ENCODE data around the gene RIMS3.
A peak's percentile ranks its signal among the peaks of the same experiment; 100 is the strongest.

The RIMS3 gene

GRCh38 chr1:40691538-40692428 is 26.3 kb upstream of the RIMS3 start, which contains the start of gene NFYC:
Gene NFYC (plus strand): TSS chr1:40691704. CDS start chr1:40738844, 47,140 bp downstream.
- peak; percentile 64 to 97 (median 90) for DNase-seq

GRCh38 chr1:40690771-40691537 is 25.5 kb upstream of the RIMS3 start:
- peak in 1 of 51 donors; percentile 43 for DNase-seq

- DNase-seq: no peak
These were observed 24.3 kb upstream of the RIMS3 start for GRCh38 chr1:40689737-40690136.

GRCh38 chr1:40687661-40688060 is 22.2 kb upstream of the RIMS3 start:
- no peak for DNase-seq

- DNase-seq: no peak
These were observed 21.6 kb upstream of the RIMS3 start for GRCh38 chr1:40687059-40687458.

GRCh38 chr1:40684669-40685068 is 19.2 kb upstream of the RIMS3 start:
- no peak for DNase-seq

- DNase-seq: no peak
These were observed 13.9 kb upstream of the RIMS3 start for GRCh38 chr1:40679165-40679953.

- no peak for DNase-seq
These were observed 11.0 kb upstream of the RIMS3 start for GRCh38 chr1:40676501-40676900.

- DNase-seq: no peak
These were observed 8.0 kb upstream of the RIMS3 start for GRCh38 chr1:40673452-40673851.

GRCh38 chr1:40668769-40669525 is 3.5 kb upstream of the RIMS3 start:
- peak in 49 of 51 donors; percentile 9 to 83 (median 50) for DNase-seq

GRCh38 chr1:40664791-40665190 is 691 bp downstream of the RIMS3 start:
- DNase-seq: no peak

GRCh38 chr1:40664167-40664537 is 1.3 kb downstream of the RIMS3 start:
- DNase-seq: no peak

GRCh38 chr1:40663324-40664166 is 1.9 kb downstream of the RIMS3 start:
- no peak for DNase-seq

- DNase-seq: no peak
These were observed 2.6 kb downstream of the RIMS3 start for GRCh38 chr1:40662864-40663263.

GRCh38 chr1:40662151-40662550 is 3.3 kb downstream of the RIMS3 start:
- no peak for DNase-seq

GRCh38 chr1:40661678-40662077 is 3.8 kb downstream of the RIMS3 start:
- no peak for DNase-seq

- DNase-seq: no peak
These were observed 5.9 kb downstream of the RIMS3 start for GRCh38 chr1:40659649-40659947.

GRCh38 chr1:40658751-40659648 is 6.5 kb downstream of the RIMS3 start:
- no peak for DNase-seq

GRCh38 chr1:40657046-40657445 is 8.4 kb downstream of the RIMS3 start:
- DNase-seq: no peak

Measured in hypothalamus (tissue), 51 donors.